Dedifferentiated amniotic fluid mesenchymal stem cell (primary cell): ENCODE results near the gene GRID1.

Experiments used
- DNase-seq: peaks from one replicate; pipeline ENCODE4 v3.0.0-alpha.2; 2016; ENCODE audit errors: extremely low spot score

GRID1 gene

GRCh38 chr10:86353506-86354485 is 12.8 kb downstream of the GRID1 start:
- DNase-seq: no peak

DNA sequence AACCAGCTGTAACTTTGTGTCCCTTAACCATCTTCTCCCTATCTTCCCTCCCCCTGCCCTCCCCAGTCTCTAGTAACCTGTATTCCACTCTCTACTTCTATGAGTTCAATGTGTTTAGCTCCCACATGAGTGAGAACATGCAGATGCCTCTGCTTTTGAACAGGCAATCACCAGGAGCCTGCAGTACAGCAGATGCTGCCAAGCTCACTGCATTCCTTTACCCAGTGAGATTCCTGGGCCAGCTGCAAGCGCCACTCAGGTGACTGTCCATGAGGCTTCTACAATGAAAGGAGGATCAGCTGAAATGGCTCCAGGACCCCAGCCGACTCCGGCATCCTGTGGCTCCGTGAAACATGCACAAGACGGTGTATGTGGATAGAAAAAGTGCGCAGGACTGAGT is 15.7 kb downstream of the GRID1 start:
- no peak for DNase-seq

- no peak for DNase-seq
These were observed 16.5 kb downstream of the GRID1 start for GRCh38 chr10:86349940-86350630.

- DNase-seq: no peak
These were observed 17.1 kb downstream of the GRID1 start for GRCh38 chr10:86349474-86349873.

- no peak for DNase-seq
These were observed 18.0 kb downstream of the GRID1 start for GRCh38 chr10:86348321-86349210.

DNA sequence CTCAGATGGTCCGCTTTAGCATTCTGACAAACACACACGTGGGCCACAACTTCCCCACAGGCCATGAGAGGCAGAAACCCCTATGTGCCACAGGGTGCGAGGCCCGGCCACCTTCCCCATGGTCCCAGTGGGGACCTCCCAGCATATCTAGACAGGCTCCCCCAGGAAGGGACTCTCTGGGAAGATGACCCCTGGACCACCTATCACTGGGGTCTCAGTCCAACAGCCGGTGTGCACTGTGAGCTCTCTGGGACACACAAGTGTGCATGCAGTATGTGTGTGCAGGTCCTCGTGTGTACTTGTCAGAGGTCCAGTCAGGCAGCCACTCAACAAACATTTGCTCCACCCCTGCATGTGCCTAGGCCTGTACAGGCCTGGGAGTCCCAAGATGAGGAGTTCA is 18.7 kb downstream of the GRID1 start:
- DNase-seq: no peak

DNA sequence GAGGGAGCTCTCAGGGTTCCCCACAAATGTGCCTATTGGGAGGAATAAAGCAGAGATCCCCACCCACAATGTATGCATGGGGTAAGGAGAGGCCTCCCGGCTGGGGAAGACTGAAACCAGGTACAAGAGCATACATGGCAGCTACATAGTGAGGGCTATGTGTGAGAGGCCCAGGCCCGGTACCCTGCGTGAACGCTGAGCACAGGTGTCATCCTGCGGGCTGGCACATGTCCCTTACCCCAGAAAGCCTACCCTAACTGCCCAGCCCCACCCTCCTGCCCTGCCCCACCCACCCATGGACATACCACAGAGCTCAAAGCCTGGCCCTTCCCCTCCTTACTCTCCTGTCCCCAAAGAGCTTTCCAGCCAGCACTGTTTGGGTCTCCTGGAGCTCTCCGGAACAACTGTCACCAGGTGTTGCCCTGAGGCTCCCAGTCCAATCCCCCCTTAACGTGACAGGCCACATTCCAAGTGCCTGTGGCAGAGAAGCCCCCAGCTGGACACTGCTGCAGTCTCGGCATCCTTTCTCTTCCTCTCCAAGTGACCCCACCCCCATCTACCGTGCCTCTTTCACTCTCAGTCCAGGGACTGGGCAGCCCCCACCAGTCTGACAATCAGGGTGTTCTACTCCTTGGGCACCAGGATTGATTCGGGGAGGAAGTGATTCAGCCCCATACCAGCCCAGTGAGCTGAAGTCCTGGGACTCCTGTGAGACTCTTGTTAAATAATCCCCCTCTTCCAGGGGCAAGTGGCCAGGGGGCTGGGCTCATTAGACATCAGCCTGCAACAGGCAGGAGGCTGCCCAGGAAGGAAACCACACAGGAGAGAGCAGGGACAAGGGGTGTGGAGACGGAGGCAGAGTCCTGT is 19.6 kb downstream of the GRID1 start:
- no peak for DNase-seq

- DNase-seq: no peak
These were observed 20.5 kb downstream of the GRID1 start for GRCh38 chr10:86345859-86346798.

- DNase-seq: no peak
These were observed 21.2 kb downstream of the GRID1 start for GRCh38 chr10:86345296-86345858.

DNA sequence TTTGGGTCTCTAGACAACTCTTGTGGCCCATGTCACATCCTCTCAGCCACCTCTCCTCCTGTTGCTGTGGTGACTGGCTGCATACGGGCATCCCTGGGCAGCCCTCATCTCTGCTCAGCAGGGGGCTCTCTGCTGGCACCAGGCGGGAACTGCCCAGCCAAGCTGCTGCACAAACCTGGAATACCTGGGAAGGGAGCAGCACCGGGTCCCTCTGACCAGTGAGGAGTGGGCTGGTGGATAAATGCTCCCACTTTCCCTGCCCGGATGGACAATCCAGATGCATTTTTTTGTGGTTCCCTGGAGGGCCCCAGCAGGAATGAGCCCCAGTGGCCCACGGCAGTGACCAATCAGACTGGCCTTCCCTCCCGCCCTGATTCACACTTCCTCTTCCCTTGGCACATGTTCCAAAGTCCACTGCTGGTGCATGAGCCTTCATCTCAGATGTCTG is 21.9 kb downstream of the GRID1 start:
- DNase-seq: no peak

DNA sequence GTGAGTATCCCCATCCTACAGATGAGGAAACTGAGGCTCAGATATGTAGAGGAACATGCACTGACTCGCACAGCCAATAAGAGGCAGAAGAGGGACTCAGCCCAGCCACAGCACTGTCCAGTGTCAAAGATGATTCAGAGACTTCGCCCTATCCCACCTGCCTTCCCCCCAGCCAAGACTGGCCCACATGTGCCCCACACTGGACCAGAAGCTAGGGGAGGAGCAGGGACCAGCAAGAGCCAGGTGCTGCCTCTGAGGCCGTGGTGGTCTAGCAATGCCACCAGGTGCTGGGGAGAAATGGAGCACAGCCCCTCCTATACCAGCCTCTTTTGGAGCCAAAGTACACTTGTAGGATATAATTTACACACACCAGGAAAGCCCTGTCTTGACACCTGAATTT is 22.3 kb downstream of the GRID1 start:
- no peak for DNase-seq

GRCh38 chr10:86343761-86344160 is 22.8 kb downstream of the GRID1 start:
- no peak for DNase-seq

DNA sequence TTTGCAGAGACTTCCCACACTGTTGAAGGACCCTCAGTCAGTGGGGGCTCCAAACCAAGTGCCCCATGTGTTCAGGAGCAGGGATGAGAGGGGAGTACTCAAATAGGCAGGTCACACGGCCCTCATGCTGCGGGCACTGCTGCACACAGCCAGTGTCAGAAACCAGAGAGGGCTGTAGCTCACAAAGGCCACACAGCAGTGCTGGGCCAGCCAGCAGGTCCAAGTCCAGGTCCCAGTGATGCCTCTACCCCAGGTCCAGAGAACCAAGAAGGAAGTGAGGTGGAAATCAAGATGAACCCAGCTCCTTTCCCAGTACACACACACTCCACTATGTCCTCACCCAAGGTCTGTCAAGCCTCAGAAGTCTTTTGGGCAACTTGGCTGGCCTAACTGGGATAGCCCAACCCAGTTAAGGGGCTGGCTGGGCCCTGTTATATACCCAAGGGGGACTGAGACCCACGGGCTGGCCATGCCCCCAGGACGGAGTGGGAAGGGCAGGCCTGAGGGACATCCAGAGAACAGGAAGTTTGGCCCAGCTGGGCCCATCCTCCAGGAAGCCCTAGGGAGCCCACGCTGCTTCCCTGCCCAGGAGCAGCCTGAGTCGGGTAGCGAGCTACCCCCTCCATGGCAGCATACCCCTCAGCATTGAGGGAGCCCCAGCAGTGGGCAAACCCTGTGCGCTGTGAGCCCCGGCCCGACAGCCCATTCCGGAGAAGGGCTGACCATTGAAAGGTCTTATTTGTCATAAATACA is 24.3 kb downstream of the GRID1 start:
- no peak for DNase-seq

GRCh38 chr10:86341361-86341811 is 25.2 kb downstream of the GRID1 start:
- no peak for DNase-seq

GRCh38 chr10:86340991-86341260 is 25.7 kb downstream of the GRID1 start:
- no peak for DNase-seq

GRCh38 chr10:86340176-86340990 is 26.2 kb downstream of the GRID1 start:
- no peak for DNase-seq

GRCh38 chr10:86339226-86339865 is 27.2 kb downstream of the GRID1 start:
- DNase-seq: no peak
